Measurements from ENCODE around the gene KCNMB2.

Gene KCNMB2

DNA sequence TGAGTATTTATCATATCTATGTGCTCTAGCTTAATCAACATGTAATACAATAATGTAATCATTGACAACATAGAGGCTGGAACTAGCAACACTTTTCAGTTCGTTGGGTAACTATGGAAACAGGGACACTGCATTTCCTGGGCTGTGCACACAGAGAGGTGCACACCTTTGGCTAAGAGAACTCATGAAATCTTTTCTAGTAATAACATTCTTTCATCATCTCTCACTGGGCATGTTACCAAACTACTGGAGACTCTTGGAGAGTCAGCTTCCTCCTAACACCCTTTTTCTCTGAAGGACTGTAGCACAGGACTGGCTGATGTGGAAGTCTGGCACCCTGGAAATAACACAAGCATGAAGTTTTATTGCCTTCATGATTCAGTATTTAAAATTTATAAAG, 135.6 kb downstream of the KCNMB2 start:
- Histone ChIP-seq H2BK12ac (ENCODE audit: low read length) (no peak overlapping the region), H3K23ac (ENCODE audit: low read depth, low read length, poor library complexity) (no peak overlapping the region), H3K4me3 (ENCODE audit: low read length in 2 of 2) (no peak overlapping the region), H3K9me3 (replicated peaks in 1 of 2; ENCODE audit: control insufficient read depth in 2 of 2, insufficient read depth in 1 of 2, low read depth in 1 of 2, low read length in 2 of 2) (no peaks in the 10 kb centered on the region), H2BK15ac (ENCODE audit: low read length) (no peak overlapping the region), H2BK5ac (ENCODE audit: low read length) (no peak overlapping the region), H3K18ac (ENCODE audit: low read length) (no peak overlapping the region), H2BK120ac (ENCODE audit: low read depth, low read length) (no peak overlapping the region), H3K9ac (ENCODE audit: low read depth, low read length, poor library complexity) (no peak overlapping the region), H3K14ac (ENCODE audit: low read length) (no peak overlapping the region), H3K27me3 (ENCODE audit: control insufficient read depth in 3 of 3, insufficient read depth in 3 of 3, low read depth in 1 of 3, low read length in 3 of 3) (no peaks in the 10 kb centered on the region), H4K8ac (ENCODE audit: low read depth, low read length) (no peak overlapping the region), H2AFZ (ENCODE audit: low read length) (no peak overlapping the region), H3K4me1 (ENCODE audit: control insufficient read depth in 2 of 2, insufficient read depth in 1 of 2, low read depth in 1 of 2, low read length in 2 of 2) (no peaks in the 10 kb centered on the region), H3K4me2 (ENCODE audit: insufficient read depth, low read length, poor library complexity, severe bottlenecking) (no peak overlapping the region), H3K27ac (replicated peaks; ENCODE audit: low read length) (no peak overlapping the region), H3K79me1 (ENCODE audit: low read depth, low read length) (no peaks in the 10 kb centered on the region), H4K91ac (ENCODE audit: low read depth, low read length, poor library complexity) (no peak overlapping the region), H2AK5ac (ENCODE audit: low read depth, low read length) (no peak overlapping the region), H3K4ac (ENCODE audit: low read length) (no peak overlapping the region), H3K36me3 (replicated peaks in 1 of 2; ENCODE audit: control insufficient read depth in 2 of 2, insufficient read depth in 2 of 2, low read length in 2 of 2) (no peaks in the 10 kb centered on the region)
- DNase-seq (ENCODE audit: low spot score), result no peak
- WGBS, 2 donors (ENCODE audit: extremely low coverage in 2 of 2, insufficient read length in 2 of 2, insufficient replicate concordance in 1 of 2), result no CpG with 5 or more reads among the region's 1 CpG

DNA sequence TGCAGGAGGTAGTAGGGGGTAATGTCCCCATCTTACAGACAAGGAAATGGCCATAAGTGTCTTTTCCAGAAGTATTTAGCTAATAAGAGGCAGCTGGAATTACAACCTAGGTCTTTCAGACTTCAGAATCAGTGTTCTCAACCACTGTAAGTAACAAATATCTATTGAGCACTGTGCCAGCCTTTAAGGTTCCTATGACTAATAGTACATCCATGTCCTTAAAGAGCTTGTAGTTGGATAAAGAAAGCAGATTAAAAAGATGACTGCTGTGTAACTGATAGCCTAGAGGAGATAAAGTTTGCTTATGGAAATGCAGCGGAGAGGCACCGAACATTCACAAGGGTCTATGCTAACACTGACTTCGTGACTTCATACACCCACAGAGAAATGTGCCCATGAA, 136.0 kb downstream of the KCNMB2 start:
- Histone ChIP-seq H3K4me3 (ENCODE audit: low read length in 2 of 2) (no peak overlapping the region), H2BK12ac (ENCODE audit: low read length) (no peak overlapping the region), H4K91ac (ENCODE audit: low read depth, low read length, poor library complexity) (no peak overlapping the region), H2AK5ac (ENCODE audit: low read depth, low read length) (no peak overlapping the region), H2BK15ac (ENCODE audit: low read length) (no peak overlapping the region), H2BK5ac (ENCODE audit: low read length) (no peak overlapping the region), H3K14ac (ENCODE audit: low read length) (no peak overlapping the region), H2AFZ (ENCODE audit: low read length) (no peak overlapping the region), H2BK120ac (ENCODE audit: low read depth, low read length) (no peak overlapping the region), H3K4me2 (ENCODE audit: insufficient read depth, low read length, poor library complexity, severe bottlenecking) (no peak overlapping the region), H3K36me3 (replicated peaks in 1 of 2; ENCODE audit: control insufficient read depth in 2 of 2, insufficient read depth in 2 of 2, low read length in 2 of 2) (no peaks in the 10 kb centered on the region), H3K27ac (replicated peaks; ENCODE audit: low read length) (no peak overlapping the region), H3K9me3 (replicated peaks in 1 of 2; ENCODE audit: control insufficient read depth in 2 of 2, insufficient read depth in 1 of 2, low read depth in 1 of 2, low read length in 2 of 2) (no peaks in the 10 kb centered on the region), H3K4ac (ENCODE audit: low read length) (no peak overlapping the region), H3K23ac (ENCODE audit: low read depth, low read length, poor library complexity) (no peak overlapping the region), H3K27me3 (ENCODE audit: control insufficient read depth in 3 of 3, insufficient read depth in 3 of 3, low read depth in 1 of 3, low read length in 3 of 3) (no peaks in the 10 kb centered on the region), H4K8ac (ENCODE audit: low read depth, low read length) (no peak overlapping the region), H3K9ac (ENCODE audit: low read depth, low read length, poor library complexity) (no peak overlapping the region), H3K79me1 (ENCODE audit: low read depth, low read length) (no peaks in the 10 kb centered on the region), H3K18ac (ENCODE audit: low read length) (no peak overlapping the region), H3K4me1 (ENCODE audit: control insufficient read depth in 2 of 2, insufficient read depth in 1 of 2, low read depth in 1 of 2, low read length in 2 of 2) (no peaks in the 10 kb centered on the region)
- DNase-seq (ENCODE audit: low spot score), result no peak
- no CpG with 5 or more reads among the region's 3 CpGs for WGBS, 2 donors (ENCODE audit: extremely low coverage in 2 of 2, insufficient read length in 2 of 2, insufficient replicate concordance in 1 of 2)

DNA sequence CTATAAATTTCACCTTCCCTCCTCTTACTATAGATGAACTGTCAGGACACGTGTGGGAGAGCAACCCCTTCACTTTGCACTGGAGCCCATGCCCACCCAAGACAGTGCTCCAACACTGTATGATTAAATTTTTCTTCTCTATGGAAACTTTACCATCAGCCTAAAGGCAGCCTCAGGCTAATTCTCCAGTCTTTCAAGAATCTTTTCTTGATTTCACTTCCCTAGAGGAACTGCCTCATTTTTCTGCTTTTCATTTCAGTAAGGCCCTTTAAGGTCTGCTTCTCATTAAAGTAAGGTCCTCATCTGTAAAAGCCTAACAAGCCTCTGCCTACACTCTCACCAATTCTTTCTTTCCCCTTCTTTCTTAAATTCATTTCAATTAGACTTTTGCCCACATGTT, 137.3 kb downstream of the KCNMB2 start:
- Histone ChIP-seq H3K9me3 (replicated peaks in 1 of 2; ENCODE audit: control insufficient read depth in 2 of 2, insufficient read depth in 1 of 2, low read depth in 1 of 2, low read length in 2 of 2) (no peaks in the 10 kb centered on the region), H3K18ac (ENCODE audit: low read length) (no peak overlapping the region), H3K4ac (ENCODE audit: low read length) (no peak overlapping the region), H3K36me3 (replicated peaks in 1 of 2; ENCODE audit: control insufficient read depth in 2 of 2, insufficient read depth in 2 of 2, low read length in 2 of 2) (no peaks in the 10 kb centered on the region), H3K9ac (ENCODE audit: low read depth, low read length, poor library complexity) (no peak overlapping the region), H3K4me1 (ENCODE audit: control insufficient read depth in 2 of 2, insufficient read depth in 1 of 2, low read depth in 1 of 2, low read length in 2 of 2) (no peaks in the 10 kb centered on the region), H2AK5ac (ENCODE audit: low read depth, low read length) (no peak overlapping the region), H2BK15ac (ENCODE audit: low read length) (no peak overlapping the region), H3K4me3 (ENCODE audit: low read length in 2 of 2) (no peak overlapping the region), H2BK5ac (ENCODE audit: low read length) (no peak overlapping the region), H2AFZ (ENCODE audit: low read length) (no peak overlapping the region), H3K27me3 (ENCODE audit: control insufficient read depth in 3 of 3, insufficient read depth in 3 of 3, low read depth in 1 of 3, low read length in 3 of 3) (no peaks in the 10 kb centered on the region), H3K79me1 (ENCODE audit: low read depth, low read length) (no peaks in the 10 kb centered on the region), H3K14ac (ENCODE audit: low read length) (no peak overlapping the region), H3K4me2 (ENCODE audit: insufficient read depth, low read length, poor library complexity, severe bottlenecking) (no peak overlapping the region), H4K8ac (ENCODE audit: low read depth, low read length) (no peak overlapping the region), H2BK12ac (ENCODE audit: low read length) (no peak overlapping the region), H4K91ac (ENCODE audit: low read depth, low read length, poor library complexity) (no peak overlapping the region), H3K27ac (replicated peaks; ENCODE audit: low read length) (no peak overlapping the region), H2BK120ac (ENCODE audit: low read depth, low read length) (no peak overlapping the region), H3K23ac (ENCODE audit: low read depth, low read length, poor library complexity) (no peak overlapping the region)
- DNase-seq (ENCODE audit: low spot score), result no peak
- WGBS, 2 donors (ENCODE audit: extremely low coverage in 2 of 2, insufficient read length in 2 of 2, insufficient replicate concordance in 1 of 2), result no CpG with 5 or more reads among the region's 1 CpG

DNA sequence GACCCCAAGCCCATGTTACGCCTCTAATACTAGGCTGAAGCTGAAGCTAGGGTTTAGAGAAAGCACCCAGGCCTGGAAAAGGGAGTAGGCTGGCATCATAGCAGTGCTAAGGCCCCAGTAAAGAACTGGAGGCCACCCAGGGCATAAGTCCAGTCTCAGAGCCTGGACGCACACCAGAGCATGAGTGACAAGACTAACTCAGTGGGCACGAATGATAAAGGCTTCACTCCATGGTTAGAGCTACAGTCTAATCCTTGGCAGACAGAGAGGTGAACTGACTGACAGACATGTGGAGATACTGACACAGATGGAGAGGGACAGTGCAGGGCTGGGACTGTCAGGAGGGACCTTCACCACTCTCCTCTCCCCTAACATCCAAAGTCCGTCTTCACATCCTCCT, 139.8 kb downstream of the KCNMB2 start:
- Histone ChIP-seq H3K9ac (ENCODE audit: low read depth, low read length, poor library complexity) (no peak overlapping the region), H3K4ac (ENCODE audit: low read length) (no peak overlapping the region), H2AK5ac (ENCODE audit: low read depth, low read length) (no peak overlapping the region), H4K8ac (ENCODE audit: low read depth, low read length) (no peak overlapping the region), H3K4me2 (ENCODE audit: insufficient read depth, low read length, poor library complexity, severe bottlenecking) (no peak overlapping the region), H3K27me3 (ENCODE audit: control insufficient read depth in 3 of 3, insufficient read depth in 3 of 3, low read depth in 1 of 3, low read length in 3 of 3) (no peaks in the 10 kb centered on the region), H3K4me3 (ENCODE audit: low read length in 2 of 2) (no peak overlapping the region), H2BK15ac (ENCODE audit: low read length) (no peak overlapping the region), H3K79me1 (ENCODE audit: low read depth, low read length) (no peaks in the 10 kb centered on the region), H3K27ac (replicated peaks; ENCODE audit: low read length) (no peak overlapping the region), H4K91ac (ENCODE audit: low read depth, low read length, poor library complexity) (no peak overlapping the region), H3K23ac (ENCODE audit: low read depth, low read length, poor library complexity) (no peak overlapping the region), H2BK5ac (ENCODE audit: low read length) (no peak overlapping the region), H2BK120ac (ENCODE audit: low read depth, low read length) (no peak overlapping the region), H3K14ac (ENCODE audit: low read length) (no peak overlapping the region), H2AFZ (ENCODE audit: low read length) (no peak overlapping the region), H3K9me3 (replicated peaks in 1 of 2; ENCODE audit: control insufficient read depth in 2 of 2, insufficient read depth in 1 of 2, low read depth in 1 of 2, low read length in 2 of 2) (no peaks in the 10 kb centered on the region), H3K36me3 (replicated peaks in 1 of 2; ENCODE audit: control insufficient read depth in 2 of 2, insufficient read depth in 2 of 2, low read length in 2 of 2) (no peaks in the 10 kb centered on the region), H3K4me1 (ENCODE audit: control insufficient read depth in 2 of 2, insufficient read depth in 1 of 2, low read depth in 1 of 2, low read length in 2 of 2) (no peaks in the 10 kb centered on the region), H3K18ac (ENCODE audit: low read length) (no peak overlapping the region), H2BK12ac (ENCODE audit: low read length) (no peak overlapping the region)
- no CpG with 5 or more reads among the region's 4 CpGs for WGBS, 2 donors (ENCODE audit: extremely low coverage in 2 of 2, insufficient read length in 2 of 2, insufficient replicate concordance in 1 of 2)
- no peak for DNase-seq (ENCODE audit: low spot score)

Measured in neuronal stem cell (in vitro differentiated cells).